Tibial nerve (tissue), 4 donors: ENCODE results near the gene PEDS1. TPM values are rescaled to one million over a fixed set of nuclear protein-coding genes. Genes with fewer than 3 reads are reported as not detected.

Source experiments
- DNase-seq, 2 donors: peaks; one replicate each; pipeline ENCODE4 v3.0.0-alpha.2; 2019; ENCODE audit warnings: low spot score in 2 of 2
- H3K27ac ChIP-seq, 4 donors: fragments of 200-600 bp; sonication (generic) in 3 of 4; one replicate each; pipeline ENCODE4 v1.5.1; 2017 to 2019; ENCODE audit warnings: mild to moderate bottlenecking in 1 of 4
- H3K27me3 ChIP-seq, 2 donors: fragments of 200-600 bp; sonication (generic) in 1 of 2; one replicate each; pipeline versions ENCODE4 v1.5.1 to v1.6.0; 2017 to 2019
- H3K36me3 ChIP-seq, 3 donors: fragments of 200-600 bp; sonication (generic); one replicate each; pipeline ENCODE4 v1.5.1; 2018 to 2019
- H3K4me1 ChIP-seq, 4 donors: fragments of 200-600 bp; sonication (generic) in 3 of 4; one replicate each; pipeline ENCODE4 v1.5.1; 2017 to 2019
- H3K4me3 ChIP-seq, 4 donors: fragments of 200-600 bp; sonication (generic) in 3 of 4; one replicate each; pipeline ENCODE4 v1.5.1; 2017 to 2019; ENCODE audit warnings: mild to moderate bottlenecking in 1 of 4, moderate library complexity in 1 of 4
- H3K9me3 ChIP-seq, 4 donors: fragments of 200-600 bp; sonication (generic) in 3 of 4; one replicate each; pipeline ENCODE4 v1.5.1; 2017 to 2019
- EP300 ChIP-seq, 2 donors: sonication (generic); formaldehyde crosslinking; IDR thresholded peaks; one replicate each; pipeline ENCODE4 v1.6.1; 2017; ENCODE audit warnings: antibody characterized with exemption in 2 of 2, mild to moderate bottlenecking in 1 of 2
- POLR2A ChIP-seq, 2 donors: fragments of 450-650 bp; IDR thresholded peaks; one replicate each; pipeline ENCODE4 v1.6.1; 2017; ENCODE audit warnings: antibody characterized with exemption in 2 of 2, mild to moderate bottlenecking in 2 of 2, moderate library complexity in 2 of 2
- WGBS, 2 donors: methylation state at CpG; one replicate each; pipeline ENCODE4 v1.1.5; 2018; 5-methylcytosine and 5-hydroxymethylcytosine counted together
- total RNA-seq, 4 donors: library from RNA; depleted of rRNA; stranded (reverse); fragments of >200 nt; gene quantifications; one replicate each; pipeline ENCODE4 v1.1.0, GENCODE V29; 2016
- TF ChIP-seq, protein P1 (sequence below), 5 experiments: fragments of 200-600 bp in 3 of 5; fragments of 450-650 bp in 2 of 5; sonication (generic) in 3 of 5; IDR thresholded peaks; one replicate each; pipeline ENCODE4 v1.5.1; 2016 to 2019; ENCODE audit warnings: antibody characterized with exemption in 5 of 5, mild to moderate bottlenecking in 3 of 5, moderate library complexity in 2 of 5

The PEDS1 gene
- total RNA-seq, 4 donors from 2014 or later, result 26.4 to 36.7 (median 35.5) TPM

DNA sequence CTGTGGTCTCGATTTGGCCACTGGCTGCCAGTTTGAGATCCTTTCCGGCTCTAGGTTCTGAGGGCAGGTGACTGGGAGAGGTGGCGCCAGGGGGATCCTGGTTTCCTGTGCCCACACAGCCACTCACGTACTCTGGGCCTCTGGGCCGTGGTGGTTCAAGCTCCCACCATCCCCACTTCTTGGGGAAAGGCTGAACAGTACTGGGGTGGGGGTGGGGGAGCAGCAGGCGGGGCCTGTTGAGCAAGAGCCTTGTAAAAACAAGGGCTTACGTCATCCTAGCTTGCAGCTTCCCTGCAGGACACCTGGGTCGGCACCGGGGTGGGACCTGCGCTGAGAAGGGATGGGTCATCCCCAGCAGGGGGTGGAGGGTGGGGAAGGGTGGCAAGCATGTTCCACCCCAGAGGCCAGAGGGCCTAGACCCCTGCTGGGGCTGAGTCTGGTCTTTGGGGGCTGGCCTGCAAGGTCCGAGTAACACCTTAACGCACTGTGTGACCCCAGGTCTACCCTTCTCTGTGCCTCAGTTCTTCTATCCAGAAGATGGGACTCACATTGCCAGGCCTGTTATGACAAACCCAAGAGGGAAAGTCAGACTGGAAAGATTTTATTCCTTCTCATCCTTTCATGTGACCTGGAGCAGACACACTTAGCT is 34.0 kb upstream of the PEDS1 start:
- WGBS, 2 donors, result 52 to 65% methylated on average over 9 to 12 of the region's 12 CpGs
- Histone ChIP-seq H3K4me1 (peaks cover 0 to 30% (median 0%) of the 10 kb centered on the region in 4 donors), H3K36me3 (peaks cover 0 to 8% (median 0%) of the 10 kb centered on the region in 3 donors), H3K9me3 (no peaks in the 10 kb centered on the region), H3K4me3 (no peak overlapping the region), H3K27me3 (no peaks in the 10 kb centered on the region), H3K27ac (peak overlapping the region; percentile 43 to 100 (median 74))
- no peak for TF ChIP-seq POLR2A (IDR thresholded peaks at IDR 0.05)
- TF ChIP-seq, protein P1, sequence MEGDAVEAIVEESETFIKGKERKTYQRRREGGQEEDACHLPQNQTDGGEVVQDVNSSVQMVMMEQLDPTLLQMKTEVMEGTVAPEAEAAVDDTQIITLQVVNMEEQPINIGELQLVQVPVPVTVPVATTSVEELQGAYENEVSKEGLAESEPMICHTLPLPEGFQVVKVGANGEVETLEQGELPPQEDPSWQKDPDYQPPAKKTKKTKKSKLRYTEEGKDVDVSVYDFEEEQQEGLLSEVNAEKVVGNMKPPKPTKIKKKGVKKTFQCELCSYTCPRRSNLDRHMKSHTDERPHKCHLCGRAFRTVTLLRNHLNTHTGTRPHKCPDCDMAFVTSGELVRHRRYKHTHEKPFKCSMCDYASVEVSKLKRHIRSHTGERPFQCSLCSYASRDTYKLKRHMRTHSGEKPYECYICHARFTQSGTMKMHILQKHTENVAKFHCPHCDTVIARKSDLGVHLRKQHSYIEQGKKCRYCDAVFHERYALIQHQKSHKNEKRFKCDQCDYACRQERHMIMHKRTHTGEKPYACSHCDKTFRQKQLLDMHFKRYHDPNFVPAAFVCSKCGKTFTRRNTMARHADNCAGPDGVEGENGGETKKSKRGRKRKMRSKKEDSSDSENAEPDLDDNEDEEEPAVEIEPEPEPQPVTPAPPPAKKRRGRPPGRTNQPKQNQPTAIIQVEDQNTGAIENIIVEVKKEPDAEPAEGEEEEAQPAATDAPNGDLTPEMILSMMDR (IDR thresholded peaks at IDR 0.05), result peak in 1 of 5 experiments; percentile 13
- TF ChIP-seq EP300 (IDR thresholded peaks at IDR 0.05), result peak in 1 of 2 donors; percentile 36
- peak in 1 of 2 donors; percentile 45 for DNase-seq

GRCh38 chr20:50186987-50187402 is 33.5 kb upstream of the PEDS1 start:
- H3K4me1 ChIP-seq, result peaks cover 0 to 30% (median 0%) of the 10 kb centered on the region in 4 donors
- H3K9me3 ChIP-seq, result no peaks in the 10 kb centered on the region
- WGBS, 2 donors, result 59 to 66% methylated on average over 8 of the region's 8 CpGs

GRCh38 chr20:50186151-50186885 is 32.8 kb upstream of the PEDS1 start:
- Histone ChIP-seq H3K4me3 (no peak overlapping the region), H3K36me3 (no peaks in the 10 kb centered on the region), H3K9me3 (no peaks in the 10 kb centered on the region), H3K4me1 (peaks cover 0 to 30% (median 0%) of the 10 kb centered on the region in 4 donors), H3K27me3 (no peaks in the 10 kb centered on the region), H3K27ac (peak overlapping the region in 3 of 4 donors; percentile 43 to 100 (median 99))
- DNase-seq, result peak; percentile 99 to 100
- 14 to 19% methylated on average over 16 of the region's 16 CpGs for WGBS, 2 donors
- TF ChIP-seq EP300 (IDR thresholded peaks at IDR 0.05), result peak in 1 of 2 donors; percentile 29
- TF ChIP-seq, protein P1 (IDR thresholded peaks at IDR 0.05), result peak; percentile 95 to 99 (median 99)
- TF ChIP-seq POLR2A (IDR thresholded peaks at IDR 0.05), result no peak

More at GRCh38 chr20:50186987-50187402, 33.5 kb upstream of the PEDS1 start:
- H3K27ac ChIP-seq, result peak overlapping the region; percentile 43 to 100 (median 74)
- no peaks in the 10 kb centered on the region for H3K27me3 ChIP-seq
- peak in 1 of 2 donors; percentile 63 for DNase-seq
- H3K4me3 ChIP-seq, result no peak overlapping the region
- TF ChIP-seq POLR2A (IDR thresholded peaks at IDR 0.05) (no peak), EP300 (IDR thresholded peaks at IDR 0.05) (no peak)
- TF ChIP-seq, protein P1 (IDR thresholded peaks at IDR 0.05), result no peak
- peaks cover 0 to 5% (median 0%) of the 10 kb centered on the region in 3 donors for H3K36me3 ChIP-seq

DNA sequence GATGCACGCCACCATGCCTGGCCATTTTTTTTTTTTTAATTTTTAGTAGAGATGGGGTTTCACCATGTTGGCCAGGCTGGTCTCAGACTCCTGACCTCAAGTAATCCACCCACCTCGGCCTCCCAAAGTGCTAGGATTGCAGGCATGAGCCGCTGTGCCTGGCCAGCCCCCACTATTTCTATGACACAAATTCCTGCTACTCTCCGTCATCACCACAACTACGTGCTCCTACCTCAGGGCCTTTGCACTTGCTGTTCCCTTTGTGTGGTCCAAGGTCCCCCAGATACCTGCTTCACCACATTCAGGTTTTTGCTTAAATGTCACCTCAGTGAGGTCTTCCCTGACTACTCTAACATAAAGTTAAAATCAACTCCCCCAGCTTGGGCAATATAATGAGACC is 31.9 kb upstream of the PEDS1 start:
- DNase-seq, result no peak
- H3K4me1 ChIP-seq, result peaks cover 0 to 30% (median 0%) of the 10 kb centered on the region in 4 donors
- no peaks in the 10 kb centered on the region for H3K9me3 ChIP-seq
- H3K4me3 ChIP-seq, result no peak overlapping the region
- H3K27me3 ChIP-seq, result no peaks in the 10 kb centered on the region
- no peaks in the 10 kb centered on the region for H3K36me3 ChIP-seq
- TF ChIP-seq EP300 (IDR thresholded peaks at IDR 0.05), result no peak
- TF ChIP-seq POLR2A (IDR thresholded peaks at IDR 0.05), result no peak
- TF ChIP-seq, protein P1 (IDR thresholded peaks at IDR 0.05), result no peak
- no peak overlapping the region for H3K27ac ChIP-seq
- WGBS, 2 donors, result 94% methylated on average over 5 of the region's 5 CpGs

GRCh38 chr20:50182346-50182745 is 28.8 kb upstream of the PEDS1 start:
- H3K36me3 ChIP-seq, result no peaks in the 10 kb centered on the region
- H3K27me3 ChIP-seq, result no peaks in the 10 kb centered on the region
- no peaks in the 10 kb centered on the region for H3K9me3 ChIP-seq
- TF ChIP-seq EP300 (IDR thresholded peaks at IDR 0.05) (no peak), POLR2A (IDR thresholded peaks at IDR 0.05) (no peak)
- TF ChIP-seq, protein P1 (IDR thresholded peaks at IDR 0.05), result no peak
- H3K4me1 ChIP-seq, result peaks cover 0 to 14% (median 0%) of the 10 kb centered on the region in 4 donors
- no peak for DNase-seq
- H3K27ac ChIP-seq, result no peak overlapping the region
- H3K4me3 ChIP-seq, result no peak overlapping the region
- WGBS, 2 donors, result 81 to 82% methylated on average over 2 of the region's 2 CpGs
